ENCODE data around the gene C11orf52.
A peak's percentile ranks its signal among the peaks of the same experiment; 100 is the strongest.

The C11orf52 gene

GRCh38 chr11:111938687-111939160 lies 20.0 kb downstream of the C11orf52 start:
- H3K36me3 ChIP-seq (ENCODE audit: control insufficient read depth in 2 of 2, insufficient read depth in 1 of 2, low read length in 2 of 2) = no peaks in the 10 kb centered on the region
- peaks cover 2% of the 10 kb centered on the region; the same call in 1 of the 2 replicates for H3K4me1 ChIP-seq (ENCODE audit: control insufficient read depth, insufficient read depth, low read length)
- peak; percentile 52; the same call in 1 of the 2 replicates for TF ChIP-seq ZNF600 (tag by site-specific recombination; IDR thresholded peaks at IDR 0.05)
- TF ChIP-seq ZNF280D (tag by site-specific recombination; IDR thresholded peaks at IDR 0.05) = no peak
- TF ChIP-seq, protein P1, sequence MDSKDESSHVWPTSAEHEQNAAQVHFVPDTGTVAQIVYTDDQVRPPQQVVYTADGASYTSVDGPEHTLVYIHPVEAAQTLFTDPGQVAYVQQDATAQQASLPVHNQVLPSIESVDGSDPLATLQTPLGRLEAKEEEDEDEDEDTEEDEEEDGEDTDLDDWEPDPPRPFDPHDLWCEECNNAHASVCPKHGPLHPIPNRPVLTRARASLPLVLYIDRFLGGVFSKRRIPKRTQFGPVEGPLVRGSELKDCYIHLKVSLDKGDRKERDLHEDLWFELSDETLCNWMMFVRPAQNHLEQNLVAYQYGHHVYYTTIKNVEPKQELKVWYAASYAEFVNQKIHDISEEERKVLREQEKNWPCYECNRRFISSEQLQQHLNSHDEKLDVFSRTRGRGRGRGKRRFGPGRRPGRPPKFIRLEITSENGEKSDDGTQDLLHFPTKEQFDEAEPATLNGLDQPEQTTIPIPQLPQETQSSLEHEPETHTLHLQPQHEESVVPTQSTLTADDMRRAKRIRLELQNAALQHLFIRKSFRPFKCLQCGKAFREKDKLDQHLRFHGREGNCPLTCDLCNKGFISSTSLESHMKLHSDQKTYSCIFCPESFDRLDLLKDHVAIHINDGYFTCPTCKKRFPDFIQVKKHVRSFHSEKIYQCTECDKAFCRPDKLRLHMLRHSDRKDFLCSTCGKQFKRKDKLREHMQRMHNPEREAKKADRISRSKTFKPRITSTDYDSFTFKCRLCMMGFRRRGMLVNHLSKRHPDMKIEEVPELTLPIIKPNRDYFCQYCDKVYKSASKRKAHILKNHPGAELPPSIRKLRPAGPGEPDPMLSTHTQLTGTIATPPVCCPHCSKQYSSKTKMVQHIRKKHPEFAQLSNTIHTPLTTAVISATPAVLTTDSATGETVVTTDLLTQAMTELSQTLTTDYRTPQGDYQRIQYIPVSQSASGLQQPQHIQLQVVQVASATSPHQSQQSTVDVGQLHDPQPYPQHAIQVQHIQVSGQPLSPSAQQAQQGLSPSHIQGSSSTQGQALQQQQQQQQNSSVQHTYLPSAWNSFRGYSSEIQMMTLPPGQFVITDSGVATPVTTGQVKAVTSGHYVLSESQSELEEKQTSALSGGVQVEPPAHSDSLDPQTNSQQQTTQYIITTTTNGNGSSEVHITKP (tag by site-specific recombination; IDR thresholded peaks at IDR 0.05) = peak; percentile 31; the same call in 1 of the 2 replicates
- TF ChIP-seq, protein P2, sequence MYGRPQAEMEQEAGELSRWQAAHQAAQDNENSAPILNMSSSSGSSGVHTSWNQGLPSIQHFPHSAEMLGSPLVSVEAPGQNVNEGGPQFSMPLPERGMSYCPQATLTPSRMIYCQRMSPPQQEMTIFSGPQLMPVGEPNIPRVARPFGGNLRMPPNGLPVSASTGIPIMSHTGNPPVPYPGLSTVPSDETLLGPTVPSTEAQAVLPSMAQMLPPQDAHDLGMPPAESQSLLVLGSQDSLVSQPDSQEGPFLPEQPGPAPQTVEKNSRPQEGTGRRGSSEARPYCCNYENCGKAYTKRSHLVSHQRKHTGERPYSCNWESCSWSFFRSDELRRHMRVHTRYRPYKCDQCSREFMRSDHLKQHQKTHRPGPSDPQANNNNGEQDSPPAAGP (tag by site-specific recombination; IDR thresholded peaks at IDR 0.05) = no peak
- no peak for TF ChIP-seq ZNF549 (tag by site-specific recombination; IDR thresholded peaks at IDR 0.05)
- H3K4me3 ChIP-seq (ENCODE audit: low read depth, low read length) = no peak overlapping the region
- H3K27ac ChIP-seq (ENCODE audit: extremely low read depth, low read depth, low read length) = no peak overlapping the region
- POLR2A ChIA-PET = interaction anchor here (1.2 to 2.5 kb wide), 2 partner anchors 12 to 40 kb away, joined by 3 to 15 read pairs; no protein-coding TSS in a partner anchor
- H3K9me3 ChIP-seq (ENCODE audit: control insufficient read depth, insufficient read depth, low read depth, low read length) = no peaks in the 10 kb centered on the region
- CTCF ChIA-PET = interaction anchor here (1.0 to 3.3 kb wide), 3 partner anchors 8 to 511 kb away, joined by 3 to 24 read pairs (median 14); no protein-coding TSS in a partner anchor

DNA sequence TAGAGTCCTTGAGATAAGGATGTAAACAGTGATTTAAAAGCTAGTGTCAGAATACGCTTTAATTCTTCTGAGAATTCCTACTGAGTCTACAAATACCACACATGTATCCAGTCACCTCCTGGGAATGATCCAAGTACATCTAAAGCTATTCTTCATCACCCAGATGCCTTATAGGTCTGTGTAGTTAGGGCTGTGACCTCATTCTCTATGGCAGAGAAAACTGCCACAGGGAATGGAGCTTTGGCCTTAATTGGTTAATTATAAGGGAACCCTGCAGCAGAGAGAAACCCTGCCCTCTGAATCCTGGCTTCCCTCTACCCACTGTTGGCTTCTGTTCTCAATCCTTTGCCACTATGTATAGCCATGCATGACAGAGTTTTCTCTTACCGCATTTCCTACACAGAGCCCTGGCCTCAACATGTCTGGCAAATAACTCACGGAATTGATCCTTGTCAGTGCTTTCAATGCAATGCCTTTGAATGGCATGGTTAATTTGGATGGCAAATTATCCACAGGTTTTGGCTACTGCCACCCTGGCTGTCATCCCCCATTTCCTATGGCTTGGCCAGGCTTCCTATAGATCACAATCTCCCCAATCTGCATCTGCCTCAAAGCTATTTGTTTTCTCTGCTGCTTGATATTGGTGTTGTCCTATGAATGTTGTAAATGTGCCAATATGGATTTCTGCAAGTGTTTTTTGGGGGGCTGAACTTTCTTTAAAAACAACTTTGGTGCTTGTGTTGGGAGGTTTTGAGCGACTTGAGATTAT lies 21.3 kb downstream of the C11orf52 start:
- no peaks in the 10 kb centered on the region for H3K36me3 ChIP-seq (ENCODE audit: control insufficient read depth in 2 of 2, insufficient read depth in 1 of 2, low read length in 2 of 2)
- H3K4me1 ChIP-seq (ENCODE audit: control insufficient read depth, insufficient read depth, low read length) = peaks cover 2% of the 10 kb centered on the region; the same call in 1 of the 2 replicates
- no peak overlapping the region for H3K4me3 ChIP-seq (ENCODE audit: low read depth, low read length)
- no peaks in the 10 kb centered on the region for H3K9me3 ChIP-seq (ENCODE audit: control insufficient read depth, insufficient read depth, low read depth, low read length)
- ChIA-PET CTCF (interaction anchor here (0.6 to 3.3 kb wide), 3 partner anchors 10 to 42 kb away, joined by 3 to 24 read pairs (median 14); no protein-coding TSS in a partner anchor), POLR2A (interaction anchor here (0.6 to 1.2 kb wide), 2 partner anchors 38 to 66 kb away, joined by 3 to 6 read pairs; no protein-coding TSS in a partner anchor)
- H3K27ac ChIP-seq (ENCODE audit: extremely low read depth, low read depth, low read length) = no peak overlapping the region
- TF ChIP-seq ZNF626 (tag by site-specific recombination; IDR thresholded peaks at IDR 0.05) (no peak), RBAK (tag by site-specific recombination; IDR thresholded peaks at IDR 0.05) (no peak), KLF8 (tag by site-specific recombination; IDR thresholded peaks at IDR 0.05) (no peak), ZNF280D (tag by site-specific recombination; IDR thresholded peaks at IDR 0.05) (no peak), ZSCAN18 (tag by site-specific recombination; IDR thresholded peaks at IDR 0.05) (no peak), ZNF76 (tag by site-specific recombination; IDR thresholded peaks at IDR 0.05; ENCODE audit: borderline replicate concordance, low read depth) (no peak), ZNF830 (tag by site-specific recombination; IDR thresholded peaks at IDR 0.05; ENCODE audit: low read depth) (no peak), EGR2 (tag by site-specific recombination; IDR thresholded peaks at IDR 0.05; ENCODE audit: low read depth) (no peak), ZEB2 (tag by site-specific recombination; IDR thresholded peaks at IDR 0.05) (no peak), ZBTB44 (tag by site-specific recombination; IDR thresholded peaks at IDR 0.05) (no peak)
- TF ChIP-seq, protein P3, sequence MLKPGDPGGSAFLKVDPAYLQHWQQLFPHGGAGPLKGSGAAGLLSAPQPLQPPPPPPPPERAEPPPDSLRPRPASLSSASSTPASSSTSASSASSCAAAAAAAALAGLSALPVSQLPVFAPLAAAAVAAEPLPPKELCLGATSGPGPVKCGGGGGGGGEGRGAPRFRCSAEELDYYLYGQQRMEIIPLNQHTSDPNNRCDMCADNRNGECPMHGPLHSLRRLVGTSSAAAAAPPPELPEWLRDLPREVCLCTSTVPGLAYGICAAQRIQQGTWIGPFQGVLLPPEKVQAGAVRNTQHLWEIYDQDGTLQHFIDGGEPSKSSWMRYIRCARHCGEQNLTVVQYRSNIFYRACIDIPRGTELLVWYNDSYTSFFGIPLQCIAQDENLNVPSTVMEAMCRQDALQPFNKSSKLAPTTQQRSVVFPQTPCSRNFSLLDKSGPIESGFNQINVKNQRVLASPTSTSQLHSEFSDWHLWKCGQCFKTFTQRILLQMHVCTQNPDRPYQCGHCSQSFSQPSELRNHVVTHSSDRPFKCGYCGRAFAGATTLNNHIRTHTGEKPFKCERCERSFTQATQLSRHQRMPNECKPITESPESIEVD (tag by site-specific recombination; IDR thresholded peaks at IDR 0.05) = peak; percentile 76

Measured in HEK293 (cell line).